ENCODE measurements around the gene MYBBP1A. TPM values are rescaled to one million over a fixed set of nuclear protein-coding genes. Genes with fewer than 3 reads are reported as not detected.

The MYBBP1A gene
- total and polyA plus RNA-seq, 9 of the 15 experiments (the other 6 are each of a cell fraction or from before 2014, with no cell fraction given), result 2.0 to 114 (median 47.2) TPM

GRCh38 chr17:4554997-4555799, at the start of gene MYBBP1A (continued):
- TF ChIP-seq, protein P1, sequence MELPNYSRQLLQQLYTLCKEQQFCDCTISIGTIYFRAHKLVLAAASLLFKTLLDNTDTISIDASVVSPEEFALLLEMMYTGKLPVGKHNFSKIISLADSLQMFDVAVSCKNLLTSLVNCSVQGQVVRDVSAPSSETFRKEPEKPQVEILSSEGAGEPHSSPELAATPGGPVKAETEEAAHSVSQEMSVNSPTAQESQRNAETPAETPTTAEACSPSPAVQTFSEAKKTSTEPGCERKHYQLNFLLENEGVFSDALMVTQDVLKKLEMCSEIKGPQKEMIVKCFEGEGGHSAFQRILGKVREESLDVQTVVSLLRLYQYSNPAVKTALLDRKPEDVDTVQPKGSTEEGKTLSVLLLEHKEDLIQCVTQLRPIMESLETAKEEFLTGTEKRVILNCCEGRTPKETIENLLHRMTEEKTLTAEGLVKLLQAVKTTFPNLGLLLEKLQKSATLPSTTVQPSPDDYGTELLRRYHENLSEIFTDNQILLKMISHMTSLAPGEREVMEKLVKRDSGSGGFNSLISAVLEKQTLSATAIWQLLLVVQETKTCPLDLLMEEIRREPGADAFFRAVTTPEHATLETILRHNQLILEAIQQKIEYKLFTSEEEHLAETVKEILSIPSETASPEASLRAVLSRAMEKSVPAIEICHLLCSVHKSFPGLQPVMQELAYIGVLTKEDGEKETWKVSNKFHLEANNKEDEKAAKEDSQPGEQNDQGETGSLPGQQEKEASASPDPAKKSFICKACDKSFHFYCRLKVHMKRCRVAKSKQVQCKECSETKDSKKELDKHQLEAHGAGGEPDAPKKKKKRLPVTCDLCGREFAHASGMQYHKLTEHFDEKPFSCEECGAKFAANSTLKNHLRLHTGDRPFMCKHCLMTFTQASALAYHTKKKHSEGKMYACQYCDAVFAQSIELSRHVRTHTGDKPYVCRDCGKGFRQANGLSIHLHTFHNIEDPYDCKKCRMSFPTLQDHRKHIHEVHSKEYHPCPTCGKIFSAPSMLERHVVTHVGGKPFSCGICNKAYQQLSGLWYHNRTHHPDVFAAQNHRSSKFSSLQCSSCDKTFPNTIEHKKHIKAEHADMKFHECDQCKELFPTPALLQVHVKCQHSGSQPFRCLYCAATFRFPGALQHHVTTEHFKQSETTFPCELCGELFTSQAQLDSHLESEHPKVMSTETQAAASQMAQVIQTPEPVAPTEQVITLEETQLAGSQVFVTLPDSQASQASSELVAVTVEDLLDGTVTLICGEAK (IDR thresholded peaks at IDR 0.05), result peak; percentile 92
- TF ChIP-seq, protein P1 (CRISPR knock-in tag; IDR thresholded peaks at IDR 0.05), result no peak
- TF ChIP-seq, protein P2, sequence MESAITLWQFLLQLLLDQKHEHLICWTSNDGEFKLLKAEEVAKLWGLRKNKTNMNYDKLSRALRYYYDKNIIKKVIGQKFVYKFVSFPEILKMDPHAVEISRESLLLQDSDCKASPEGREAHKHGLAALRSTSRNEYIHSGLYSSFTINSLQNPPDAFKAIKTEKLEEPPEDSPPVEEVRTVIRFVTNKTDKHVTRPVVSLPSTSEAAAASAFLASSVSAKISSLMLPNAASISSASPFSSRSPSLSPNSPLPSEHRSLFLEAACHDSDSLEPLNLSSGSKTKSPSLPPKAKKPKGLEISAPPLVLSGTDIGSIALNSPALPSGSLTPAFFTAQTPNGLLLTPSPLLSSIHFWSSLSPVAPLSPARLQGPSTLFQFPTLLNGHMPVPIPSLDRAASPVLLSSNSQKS (CRISPR knock-in tag; IDR thresholded peaks at IDR 0.05), result no peak
- TF ChIP-seq SIRT6 (IDR thresholded peaks at IDR 0.05; ENCODE audit: low read depth, low read length) (no peak), POLR2AphosphoS2 (IDR thresholded peaks at IDR 0.05; ENCODE audit: low read length) (no peak), CHCHD3 (CRISPR knock-in tag; IDR thresholded peaks at IDR 0.05) (no peak), SAFB (IDR thresholded peaks at IDR 0.05; ENCODE audit: borderline replicate concordance, low read depth, low read length) (no peak), MYC (IDR thresholded peaks at IDR 0.05; ENCODE audit: low read depth, low read length) (peak; percentile 92), MYC (CRISPR knock-in tag; IDR thresholded peaks at IDR 0.05; ENCODE audit: borderline replicate concordance, low read depth) (peak; percentile 66; the same call in 1 of the 2 replicates), PPARD (CRISPR knock-in tag; IDR thresholded peaks at IDR 0.05) (no peak), TSC22D4 (tag; IDR thresholded peaks at IDR 0.05) (no peak), POLR2AphosphoS5 (IDR thresholded peaks at IDR 0.05; ENCODE audit: control insufficient read depth, insufficient read depth, low read depth, low read length) (peak; percentile 69; the same call in 1 of the 2 replicates), GATAD2A (IDR thresholded peaks at IDR 0.05) (no peak), POLR2G (IDR thresholded peaks at IDR 0.05; ENCODE audit: low read depth, low read length) (peak; percentile 92)
- TF ChIP-seq, protein P3, sequence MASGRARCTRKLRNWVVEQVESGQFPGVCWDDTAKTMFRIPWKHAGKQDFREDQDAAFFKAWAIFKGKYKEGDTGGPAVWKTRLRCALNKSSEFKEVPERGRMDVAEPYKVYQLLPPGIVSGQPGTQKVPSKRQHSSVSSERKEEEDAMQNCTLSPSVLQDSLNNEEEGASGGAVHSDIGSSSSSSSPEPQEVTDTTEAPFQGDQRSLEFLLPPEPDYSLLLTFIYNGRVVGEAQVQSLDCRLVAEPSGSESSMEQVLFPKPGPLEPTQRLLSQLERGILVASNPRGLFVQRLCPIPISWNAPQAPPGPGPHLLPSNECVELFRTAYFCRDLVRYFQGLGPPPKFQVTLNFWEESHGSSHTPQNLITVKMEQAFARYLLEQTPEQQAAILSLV (tag; IDR thresholded peaks at IDR 0.05), result no peak

Measured in K562 (cell line).